ENCODE results near the gene SLC22A23. TPM values are rescaled to one million over a fixed set of nuclear protein-coding genes. Genes with fewer than 3 reads are reported as not detected.

SLC22A23 gene
- polyA plus RNA-seq, 1 donor (not counting 4 experiments of a cell fraction or from before 2014, with no cell fraction given), result 4.3 TPM

DNA sequence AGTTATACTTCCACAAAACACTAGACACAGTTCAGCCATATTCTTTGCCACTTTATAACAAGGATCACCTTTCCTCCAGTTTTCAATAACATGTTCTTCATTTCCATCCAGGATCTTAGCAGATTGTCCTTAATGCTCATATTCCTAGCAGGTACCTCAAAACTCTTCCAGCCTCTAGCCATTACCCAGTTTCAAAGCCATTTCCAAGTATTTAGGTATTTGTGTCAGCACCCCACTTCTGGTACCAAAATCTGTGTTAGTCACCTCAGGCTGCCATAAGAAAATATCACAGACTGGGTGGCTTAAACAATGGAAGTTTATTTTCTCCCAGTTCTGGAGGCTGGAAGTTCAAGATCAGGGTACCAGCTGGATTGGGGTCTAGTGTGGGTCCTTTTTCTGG, 23.2 kb upstream of the SLC22A23 start:
- dilution Hi-C loops (cut with MboI; ENCODE audit: extremely low pct_ligation_motif_present, low sequenced_read_pairs), result no loop called here
- H3K27me3 ChIP-seq (ENCODE audit: control insufficient read depth, extremely low read depth, insufficient read depth, low read length), result no peaks in the 10 kb centered on the region
- H4K20me1 ChIP-seq (ENCODE audit: control insufficient read depth, extremely low read depth, insufficient read depth, low read length), result no peaks in the 10 kb centered on the region
- peaks cover 9% of the 10 kb centered on the region for H3K9me3 ChIP-seq (ENCODE audit: control insufficient read depth, low read depth, low read length)
- TF ChIP-seq EZH2 (IDR thresholded peaks at IDR 0.05; ENCODE audit: low read length), result no peak
- TF ChIP-seq, protein P1, sequence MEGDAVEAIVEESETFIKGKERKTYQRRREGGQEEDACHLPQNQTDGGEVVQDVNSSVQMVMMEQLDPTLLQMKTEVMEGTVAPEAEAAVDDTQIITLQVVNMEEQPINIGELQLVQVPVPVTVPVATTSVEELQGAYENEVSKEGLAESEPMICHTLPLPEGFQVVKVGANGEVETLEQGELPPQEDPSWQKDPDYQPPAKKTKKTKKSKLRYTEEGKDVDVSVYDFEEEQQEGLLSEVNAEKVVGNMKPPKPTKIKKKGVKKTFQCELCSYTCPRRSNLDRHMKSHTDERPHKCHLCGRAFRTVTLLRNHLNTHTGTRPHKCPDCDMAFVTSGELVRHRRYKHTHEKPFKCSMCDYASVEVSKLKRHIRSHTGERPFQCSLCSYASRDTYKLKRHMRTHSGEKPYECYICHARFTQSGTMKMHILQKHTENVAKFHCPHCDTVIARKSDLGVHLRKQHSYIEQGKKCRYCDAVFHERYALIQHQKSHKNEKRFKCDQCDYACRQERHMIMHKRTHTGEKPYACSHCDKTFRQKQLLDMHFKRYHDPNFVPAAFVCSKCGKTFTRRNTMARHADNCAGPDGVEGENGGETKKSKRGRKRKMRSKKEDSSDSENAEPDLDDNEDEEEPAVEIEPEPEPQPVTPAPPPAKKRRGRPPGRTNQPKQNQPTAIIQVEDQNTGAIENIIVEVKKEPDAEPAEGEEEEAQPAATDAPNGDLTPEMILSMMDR (optimal IDR thresholded peaks at IDR 0.05 in 1 of 3, IDR thresholded peaks at IDR 0.05 in 1 of 3, conservative IDR thresholded peaks at IDR 0.05 in 1 of 3; ENCODE audit: extremely low read depth in 1 of 3, insufficient read depth in 2 of 3, low read length in 3 of 3), result no peak
- H3K4me3 ChIP-seq (ENCODE audit: control insufficient read depth in 2 of 3, extremely low read depth in 1 of 3, insufficient read depth in 2 of 3, low read depth in 1 of 3, low read length in 3 of 3), result no peak overlapping the region
- no peak overlapping the region for H3K27ac ChIP-seq (ENCODE audit: control insufficient read depth, insufficient read depth, low read length)
- H3K9ac ChIP-seq (ENCODE audit: control insufficient read depth, extremely low read depth, insufficient read depth, low read length), result no peak overlapping the region
- no peak overlapping the region for H2AFZ ChIP-seq (ENCODE audit: control insufficient read depth, low read length)
- H3K9me1 ChIP-seq (ENCODE audit: control insufficient read depth, extremely low read depth, insufficient read depth, low read length), result no peaks in the 10 kb centered on the region
- no peak overlapping the region for H3K4me2 ChIP-seq (ENCODE audit: control insufficient read depth, extremely low read depth, insufficient read depth, low read depth, low read length)
- DNase-seq (ENCODE audit: low read depth, low spot score) (no peak), FAIRE-seq (no peak)
- H3K4me1 ChIP-seq (ENCODE audit: control insufficient read depth, extremely low read depth, insufficient read depth, low read length), result no peaks in the 10 kb centered on the region
- H3K36me3 ChIP-seq (ENCODE audit: control insufficient read depth in 2 of 2, extremely low read depth in 1 of 2, insufficient read depth in 2 of 2, low read length in 2 of 2), result no peaks in the 10 kb centered on the region
- no peaks in the 10 kb centered on the region for H3K79me2 ChIP-seq (ENCODE audit: control insufficient read depth, insufficient read depth, low read length)

- H3K27me3 ChIP-seq (ENCODE audit: control insufficient read depth, extremely low read depth, insufficient read depth, low read length), result no peaks in the 10 kb centered on the region
- no peak overlapping the region for H3K4me2 ChIP-seq (ENCODE audit: control insufficient read depth, extremely low read depth, insufficient read depth, low read depth, low read length)
- no peaks in the 10 kb centered on the region for H4K20me1 ChIP-seq (ENCODE audit: control insufficient read depth, extremely low read depth, insufficient read depth, low read length)
- no peak overlapping the region for H3K27ac ChIP-seq (ENCODE audit: control insufficient read depth, insufficient read depth, low read length)
- H3K9me1 ChIP-seq (ENCODE audit: control insufficient read depth, extremely low read depth, insufficient read depth, low read length), result no peaks in the 10 kb centered on the region
- H2AFZ ChIP-seq (ENCODE audit: control insufficient read depth, low read length), result no peak overlapping the region
- H3K4me1 ChIP-seq (ENCODE audit: control insufficient read depth, extremely low read depth, insufficient read depth, low read length), result peaks cover 10% of the 10 kb centered on the region
- no peak overlapping the region for H3K9ac ChIP-seq (ENCODE audit: control insufficient read depth, extremely low read depth, insufficient read depth, low read length)
- no peaks in the 10 kb centered on the region for H3K79me2 ChIP-seq (ENCODE audit: control insufficient read depth, insufficient read depth, low read length)
- H3K9me3 ChIP-seq (ENCODE audit: control insufficient read depth, low read depth, low read length), result no peaks in the 10 kb centered on the region
- H3K4me3 ChIP-seq (ENCODE audit: control insufficient read depth in 2 of 3, extremely low read depth in 1 of 3, insufficient read depth in 2 of 3, low read depth in 1 of 3, low read length in 3 of 3), result no peak overlapping the region
- FAIRE-seq (no peak), DNase-seq (ENCODE audit: low read depth, low spot score) (no peak)
- dilution Hi-C loops (cut with MboI; ENCODE audit: extremely low pct_ligation_motif_present, low sequenced_read_pairs), result no loop called here
- TF ChIP-seq EZH2 (IDR thresholded peaks at IDR 0.05; ENCODE audit: low read length), result no peak
- TF ChIP-seq, protein P1 (optimal IDR thresholded peaks at IDR 0.05 in 1 of 3, IDR thresholded peaks at IDR 0.05 in 1 of 3, conservative IDR thresholded peaks at IDR 0.05 in 1 of 3; ENCODE audit: extremely low read depth in 1 of 3, insufficient read depth in 2 of 3, low read length in 3 of 3), result no peak
- no peaks in the 10 kb centered on the region for H3K36me3 ChIP-seq (ENCODE audit: control insufficient read depth in 2 of 2, extremely low read depth in 1 of 2, insufficient read depth in 2 of 2, low read length in 2 of 2)
These were observed 16.9 kb upstream of the SLC22A23 start for GRCh38 chr6:3473773-3474172.

Data from keratinocyte (primary cell).